UCSD-AML1 (cell line): ENCODE data around the gene SHBG.
"Not testable (repeated sequence)": the region's sequence is repeated elsewhere in the genome, so short reads cannot be mapped to it uniquely, and the experiment has no call there.

Source experiments
- DNase-seq: peaks from one replicate; lab custom pipeline; 2025; ENCODE audit not compliant: unreplicated experiment; lab: John Stamatoyannopoulos, UW

The SHBG gene

DNA sequence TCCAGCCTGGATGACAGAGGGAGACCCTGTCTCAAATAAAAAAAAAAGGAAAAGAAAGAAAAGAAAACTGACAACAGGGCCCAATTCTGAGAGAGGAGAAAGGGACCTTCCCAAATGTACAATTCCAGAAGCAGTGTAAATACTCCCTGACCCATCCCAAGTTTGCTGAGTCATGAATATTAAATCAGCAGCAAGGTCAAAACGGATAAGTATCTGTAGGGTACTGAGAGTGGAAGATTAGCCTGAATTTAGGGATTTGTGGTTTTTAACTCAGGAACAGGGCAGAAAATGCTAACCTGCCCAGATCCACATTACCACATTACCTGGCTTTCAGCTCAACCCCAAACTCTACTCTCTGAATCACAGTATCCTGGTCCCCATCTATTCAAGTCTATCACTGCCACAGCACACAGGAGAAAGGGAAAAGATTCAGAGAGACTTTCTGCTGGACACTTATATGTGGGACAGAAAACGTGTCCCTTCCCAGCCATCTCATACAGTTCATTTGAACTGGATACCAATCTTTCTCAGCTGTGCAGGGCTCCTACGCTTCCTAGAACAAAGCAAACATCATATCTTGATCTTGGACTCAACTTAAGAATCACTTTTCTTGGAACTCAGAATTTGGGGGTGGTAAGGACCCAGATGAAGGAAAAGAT lies 18.2 kb upstream of the SHBG start:
- no peak for DNase-seq

DNA sequence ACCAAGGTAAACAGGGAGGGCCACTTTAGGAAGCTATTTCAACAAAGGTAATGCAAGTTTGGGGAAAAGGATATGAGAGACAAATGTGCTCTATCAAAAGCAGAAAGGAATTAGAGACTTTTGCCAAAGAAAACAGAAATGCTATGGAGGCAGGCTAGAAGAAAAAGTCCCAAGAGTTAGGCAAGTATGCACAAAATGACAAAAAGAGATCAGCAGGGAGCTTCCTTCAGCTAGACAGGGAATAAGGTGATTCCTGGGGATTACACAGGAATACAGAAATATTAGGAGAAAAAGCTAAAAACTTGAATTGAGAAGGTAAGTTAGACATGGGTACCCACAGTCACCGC lies 17.7 kb upstream of the SHBG start:
- DNase-seq = no peak

DNA sequence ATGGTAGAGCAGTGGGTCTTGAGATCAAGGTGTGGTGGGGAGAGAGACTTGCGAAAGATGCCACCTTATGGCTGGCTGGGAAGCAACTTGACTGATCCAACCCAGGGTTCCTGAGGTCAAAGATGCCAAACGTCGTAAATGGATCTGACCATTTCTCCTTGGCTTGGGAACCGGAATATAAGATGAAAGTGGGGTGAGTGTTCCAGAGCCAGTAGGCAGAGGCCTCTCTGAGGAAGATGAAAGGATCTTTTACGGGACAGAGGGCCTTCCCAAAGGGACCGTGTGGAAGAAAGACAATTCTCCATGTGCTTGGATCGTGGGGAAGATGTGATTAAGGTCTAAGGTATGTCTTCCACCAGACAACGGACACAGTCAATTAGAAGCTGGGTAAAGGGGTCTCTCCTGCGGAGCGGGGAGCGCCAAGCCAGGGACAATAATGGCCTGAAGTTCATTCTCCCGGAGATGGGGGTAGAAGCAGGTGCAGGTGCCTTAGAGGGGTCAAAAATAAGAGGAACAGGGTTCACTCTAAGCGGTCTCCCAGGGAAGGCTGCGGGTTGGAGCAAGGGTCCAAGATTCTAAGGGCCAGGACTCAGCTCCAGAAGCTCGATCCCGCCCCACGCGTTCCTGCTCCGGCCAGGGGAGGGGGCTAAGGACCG lies 16.0 kb upstream of the SHBG start:
- DNase-seq = no peak

DNA sequence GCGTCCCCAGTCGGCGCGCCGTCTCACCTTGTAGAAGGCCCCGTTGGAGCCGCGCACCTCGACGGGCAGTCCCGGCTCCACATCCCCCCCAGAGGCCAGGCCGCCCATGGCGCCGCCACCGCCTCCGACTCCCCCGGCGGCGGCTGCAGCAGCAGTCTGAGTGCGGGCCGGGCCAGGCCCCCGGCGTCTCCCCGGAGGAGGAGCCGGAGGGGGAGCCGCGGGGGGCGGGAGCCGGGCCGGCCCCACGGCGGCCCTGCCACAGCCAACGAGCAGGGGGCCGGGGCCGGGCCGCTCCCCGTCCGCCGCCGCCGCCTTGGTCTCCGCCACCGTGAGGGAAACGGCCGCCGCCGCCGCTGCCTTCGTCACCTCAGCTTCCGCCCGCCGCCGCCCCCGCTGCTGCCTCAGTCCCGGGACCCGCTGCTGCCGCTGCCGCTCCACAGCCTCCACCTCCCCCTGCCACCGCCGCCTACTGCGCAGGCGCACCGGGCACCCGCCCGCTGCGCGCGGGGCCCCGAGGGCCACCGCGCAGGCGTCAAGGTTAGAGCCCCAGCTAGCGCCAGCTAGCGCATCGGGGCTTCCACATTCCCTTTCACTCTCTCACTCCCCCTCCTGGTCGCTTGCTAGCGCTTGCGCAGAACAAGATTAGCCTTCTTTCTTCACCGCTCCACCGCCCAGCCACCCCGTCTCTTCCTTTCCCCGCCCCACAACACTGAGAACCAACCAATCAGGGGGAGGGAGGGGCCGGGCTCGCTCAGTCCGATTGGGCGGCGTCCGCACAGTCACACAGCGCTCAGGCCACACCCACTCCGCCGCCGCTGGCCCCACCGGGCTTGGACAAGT lies 15.3 kb upstream of the SHBG start, which contains the start of gene FXR2:
FXR2 (minus strand) TSS at position 473 of the 840 bp plus-strand sequence; CDS start at position 108, 365 bp downstream.
- peak; percentile 99 for DNase-seq

GRCh38 chr17:7615265-7615747 lies 14.6 kb upstream of the SHBG start:
- DNase-seq = no peak

DNA sequence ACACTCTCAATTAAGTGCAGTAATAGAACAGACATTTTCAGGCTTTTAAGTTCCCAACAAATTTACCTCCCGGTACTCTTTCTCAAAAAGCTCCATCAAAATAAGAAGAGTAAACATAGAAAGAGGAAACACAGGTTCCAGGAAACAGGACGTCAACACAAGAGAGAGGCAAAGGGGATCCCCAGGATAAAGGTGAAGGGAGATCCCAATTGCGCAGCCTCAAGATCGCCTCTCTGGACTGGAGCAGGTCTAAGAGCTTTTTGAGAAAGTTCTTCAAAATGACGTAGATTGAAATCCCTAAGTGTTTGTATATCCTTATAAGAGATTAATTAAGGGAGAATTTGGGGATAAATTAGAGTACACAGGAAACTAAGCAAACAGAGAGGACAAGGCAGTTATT lies 11.3 kb upstream of the SHBG start:
- DNase-seq = no peak

DNA sequence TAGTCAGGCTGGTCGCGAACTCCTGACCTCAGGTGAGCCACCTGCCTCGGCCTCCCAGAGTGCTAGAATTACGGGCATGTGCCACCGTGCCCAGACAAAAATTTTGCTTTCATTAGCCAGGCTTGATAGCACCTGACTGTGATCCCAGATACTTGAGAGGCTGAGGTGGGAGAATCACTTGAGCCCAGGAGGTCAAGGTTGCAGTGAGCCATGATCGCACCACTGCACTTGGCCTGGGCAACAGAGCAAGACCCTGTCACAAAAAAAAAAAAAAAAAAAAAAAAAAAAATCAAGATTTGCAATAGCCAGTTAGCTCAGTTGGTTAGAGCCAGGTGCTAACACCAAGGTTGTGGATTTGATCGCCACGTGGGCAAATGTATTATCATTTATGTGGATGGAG lies 9.1 kb upstream of the SHBG start:
- DNase-seq = no peak

DNA sequence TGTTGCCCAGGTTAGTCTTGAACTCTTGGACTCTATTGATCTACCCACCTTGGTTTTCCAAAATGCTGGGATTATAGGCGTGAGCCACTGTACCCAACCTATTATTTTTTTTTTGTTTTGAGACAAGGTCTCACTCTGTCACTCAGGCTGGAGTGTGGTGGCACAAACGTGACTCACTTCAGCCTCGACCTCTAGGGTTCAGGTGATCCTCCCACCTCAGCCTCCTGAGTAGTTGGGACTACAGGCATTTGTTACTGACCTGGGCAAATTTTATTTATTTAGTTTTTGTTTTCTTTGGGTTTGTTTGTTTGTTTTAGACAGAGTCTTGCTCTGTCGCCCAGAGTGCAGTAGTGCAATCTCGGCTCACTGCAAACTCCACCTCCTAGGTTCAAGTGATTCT lies 6.3 kb upstream of the SHBG start:
- DNase-seq = no peak

DNA sequence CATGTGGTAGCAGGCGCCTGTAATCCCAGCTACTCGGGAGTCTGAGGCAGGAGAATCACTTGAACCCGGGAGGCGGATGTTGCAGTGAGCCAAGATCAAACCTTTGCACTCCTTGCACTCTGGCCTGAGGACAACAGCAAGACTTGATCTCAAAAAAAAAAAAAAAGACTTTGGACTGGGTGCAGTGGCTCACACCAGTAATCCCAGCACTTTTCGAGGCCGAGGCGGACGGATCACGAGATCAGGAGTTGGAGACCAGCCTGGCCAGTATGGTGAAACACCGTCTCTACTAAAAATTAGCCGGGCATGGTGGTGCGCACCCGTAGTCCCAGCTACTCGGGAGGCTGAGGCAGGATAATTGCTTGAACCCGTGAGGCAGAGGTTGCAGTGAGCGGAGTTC lies 4.2 kb upstream of the SHBG start:
- DNase-seq = not testable (repeated sequence)

DNA sequence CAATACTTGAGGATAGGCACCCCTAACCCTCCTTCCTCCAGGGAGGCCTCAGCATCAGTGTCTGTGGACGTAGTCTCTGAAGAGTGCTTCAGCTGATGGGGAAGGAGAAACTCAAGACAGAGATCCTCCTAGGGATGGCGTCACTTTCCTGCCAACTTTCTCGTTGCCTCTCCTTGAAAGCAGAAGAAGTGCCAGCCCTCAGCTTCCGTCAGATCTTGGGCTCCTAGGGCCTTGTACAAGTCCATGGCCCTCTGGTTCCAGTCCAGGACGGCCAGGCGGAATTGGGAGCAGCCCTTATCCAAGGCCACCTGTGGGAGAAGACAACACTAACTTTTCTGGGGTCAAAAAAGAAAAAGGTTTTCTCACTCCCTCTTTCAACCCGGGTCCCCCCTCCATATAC lies 3.6 kb upstream of the SHBG start:
- no peak for DNase-seq

- no peak for DNase-seq
Observed at GRCh38 chr17:7626956-7627249, 3.0 kb upstream of the SHBG start.

- DNase-seq = peak; percentile 89
Observed at GRCh38 chr17:7627250-7628121, 2.4 kb upstream of the SHBG start, which contains the start of gene SAT2. Gene SAT2, minus strand, starts transcription at chr17:7627821. Its CDS starts 186 bp downstream, at chr17:7627635.

DNA sequence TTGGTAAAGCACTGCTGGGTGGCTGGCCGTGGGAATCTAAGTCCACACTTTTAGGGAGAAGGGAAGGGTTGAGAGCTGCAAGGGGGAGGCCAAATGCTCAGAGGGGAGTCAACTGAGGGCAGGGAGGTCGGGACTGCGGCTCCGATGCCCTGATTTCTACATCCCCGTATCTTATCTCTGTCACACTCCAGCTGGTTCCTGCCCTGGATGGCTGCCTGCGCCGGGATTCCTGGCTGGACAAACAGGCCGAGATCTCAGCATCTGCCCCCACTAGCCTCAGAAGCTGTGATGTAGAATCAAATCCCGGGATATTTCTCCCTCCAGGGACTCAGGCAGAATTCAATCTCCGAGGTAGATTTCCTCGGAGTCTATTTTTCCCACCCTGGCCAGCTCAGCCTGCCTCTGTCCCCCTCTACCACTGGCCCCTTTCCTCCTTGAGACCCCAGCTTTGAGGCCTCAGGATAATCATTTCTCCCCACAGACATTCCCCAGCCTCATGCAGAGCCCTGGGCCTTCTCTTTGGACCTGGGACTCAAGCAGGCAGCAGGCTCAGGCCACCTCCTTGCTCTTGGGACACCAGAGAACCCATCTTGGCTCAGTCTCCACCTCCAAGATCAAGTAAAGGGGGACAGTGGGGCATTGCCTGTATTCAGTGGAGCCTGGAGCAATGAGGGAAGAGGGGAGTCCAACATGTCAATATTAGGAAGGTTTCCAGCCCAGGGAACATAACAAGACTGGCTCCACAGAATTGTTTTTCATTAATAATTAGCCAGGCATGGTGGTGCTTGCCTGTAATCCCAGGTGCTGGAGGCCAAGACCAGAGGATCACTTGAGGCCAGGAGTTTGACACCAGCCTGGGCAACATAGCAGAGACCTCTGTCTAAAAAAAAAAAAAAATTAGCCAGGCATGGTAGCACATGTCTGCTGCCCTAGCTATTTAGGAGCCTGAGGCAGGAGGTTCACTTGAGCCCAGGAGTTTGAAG lies 1.8 kb downstream of the SHBG start:
- no peak for DNase-seq

- DNase-seq = peak; percentile 43
Observed at GRCh38 chr17:7632492-7632894, 2.6 kb downstream of the SHBG start.

DNA sequence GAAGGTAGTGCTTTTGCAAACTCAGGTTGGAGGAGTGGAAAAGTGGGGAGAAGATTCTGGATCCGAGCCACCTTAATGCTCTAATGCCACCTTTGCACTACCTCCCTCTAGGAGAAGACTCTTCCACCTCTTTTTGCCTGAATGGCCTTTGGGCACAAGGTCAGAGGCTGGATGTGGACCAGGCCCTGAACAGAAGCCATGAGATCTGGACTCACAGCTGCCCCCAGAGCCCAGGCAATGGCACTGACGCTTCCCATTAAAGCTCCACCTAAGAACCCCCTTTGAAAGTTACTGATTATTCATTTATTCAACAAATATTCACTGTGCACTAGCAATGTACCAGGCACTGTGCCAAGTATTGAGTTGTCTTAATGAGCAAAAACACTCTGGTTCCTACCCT lies 3.2 kb downstream of the SHBG start:
- no peak for DNase-seq

- peak; percentile 70 for DNase-seq
Observed at GRCh38 chr17:7634384-7634783, 4.4 kb downstream of the SHBG start.

DNA sequence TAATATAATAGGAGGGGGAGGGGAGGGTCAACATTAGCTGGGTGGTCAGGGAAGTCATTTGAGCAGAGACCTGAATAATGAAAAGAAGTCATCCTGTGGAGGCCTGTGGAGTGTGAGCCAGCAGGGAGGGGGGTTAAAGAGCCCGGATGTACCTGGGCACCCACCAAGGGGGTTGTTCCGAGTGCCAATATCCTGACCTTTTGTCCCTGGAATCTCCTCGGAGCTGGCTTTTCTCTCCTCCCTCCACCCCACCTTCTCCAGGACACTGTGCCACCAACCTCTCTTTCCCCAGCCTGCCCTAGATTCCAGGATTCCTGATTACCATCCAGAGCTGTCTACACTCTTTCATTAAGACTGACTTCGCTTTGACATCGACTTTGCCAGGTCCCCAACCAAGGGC lies 6.2 kb downstream of the SHBG start:
- DNase-seq = no peak

DNA sequence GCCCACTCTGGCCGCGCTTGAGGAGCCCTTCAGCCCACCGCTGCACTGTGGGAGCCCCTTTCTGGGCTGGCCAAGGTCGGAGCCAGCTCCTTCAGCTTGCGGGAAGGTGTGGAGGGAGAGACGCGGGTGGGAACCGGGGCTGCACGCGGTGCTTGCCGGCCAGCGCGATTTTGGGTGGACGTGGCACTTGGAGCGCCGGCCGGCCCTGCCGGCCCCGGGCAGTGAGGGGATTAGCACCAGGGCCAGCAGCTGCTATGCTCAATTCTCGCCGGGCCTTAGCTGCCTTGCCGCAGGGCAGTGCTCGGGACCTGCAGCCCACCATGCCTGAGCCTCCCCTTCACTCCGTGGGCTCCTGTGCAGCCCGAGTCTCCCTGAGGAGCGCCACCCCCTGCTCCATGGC lies 10.8 kb downstream of the SHBG start:
- no peak for DNase-seq

- DNase-seq = not testable (repeated sequence)
Observed at GRCh38 chr17:7641635-7642034, 11.7 kb downstream of the SHBG start.

- no peak for DNase-seq
Observed at GRCh38 chr17:7644775-7645174, 14.8 kb downstream of the SHBG start.
